HepG2 (cell line): ENCODE data around the gene PSD. TPM values are rescaled to one million over a fixed set of nuclear protein-coding genes. Genes with fewer than 3 reads are reported as not detected.

Experiments
- HIC2 ChIP-seq: sonication (generic); formaldehyde crosslinking; IDR thresholded peaks from 2 replicates; pipeline ENCODE4 v1.9.0; 2022; ENCODE audit warnings: low read depth, missing genetic modification reagents
- HMGXB3 ChIP-seq: sonication (generic); formaldehyde crosslinking; IDR thresholded peaks from 2 replicates; pipeline ENCODE4 v1.4.0; 2020; ENCODE audit warnings: missing genetic modification reagents, borderline replicate concordance
- MXD4 ChIP-seq: IDR thresholded peaks from 2 replicates; pipeline ENCODE4 v1.6.1; 2016; ENCODE audit warnings: mild to moderate bottlenecking, missing biosample characterization, missing genetic modification reagents
- PAXIP1 ChIP-seq: sonication (generic); formaldehyde crosslinking; conservative IDR thresholded peaks from 2 replicates; pipeline ENCODE4 v1.4.0; 2020; ENCODE audit warnings: mild to moderate bottlenecking, missing genetic modification reagents, moderate library complexity
- RBM22 ChIP-seq: fragments of 200-400 bp; formaldehyde crosslinking; optimal IDR thresholded peaks from 2 replicates; pipeline ENCODE3; 2017; ENCODE audit warnings: mild to moderate bottlenecking, low read length, moderate library complexity
- ZKSCAN8 ChIP-seq: IDR thresholded peaks from 2 replicates; pipeline ENCODE4 v1.6.1; 2016; ENCODE audit warnings: borderline replicate concordance, missing genetic modification reagents, missing compliant biosample characterization
- ZNF205 ChIP-seq: IDR thresholded peaks from 2 replicates; pipeline ENCODE4 v1.6.1; 2018; ENCODE audit warnings: missing biosample characterization, missing genetic modification reagents
- ZNF33B ChIP-seq: sonication (generic); formaldehyde crosslinking; IDR thresholded peaks from 2 replicates; pipeline ENCODE4 v1.5.1; 2020; ENCODE audit warnings: mild to moderate bottlenecking, missing genetic modification reagents
- ZNF883 ChIP-seq: sonication (generic); formaldehyde crosslinking; IDR thresholded peaks from 2 replicates; pipeline ENCODE4 v1.5.1; 2020; ENCODE audit warnings: mild to moderate bottlenecking, missing genetic modification reagents; ENCODE audit errors: not compliant biosample characterization
- polyA plus RNA-seq, 8 experiments: library from polyadenylated mRNA; depleted of rRNA in 3 of 8; stranded (reverse) in 7 of 8; unstranded in 1 of 8; fragments of >200 nt; fragmentation: Illumina TruSeq in 4 of 8; extraction: Trizol in 4 of 8; gene quantifications; 2 replicates each; pipeline versions ENCODE4 v1.2.1 to v1.2.3, GENCODE V29; 2011 to 2016; ENCODE audit warnings: low read depth in 4 of 8, missing spikeins in 1 of 8, mixed read lengths in 1 of 8; ENCODE audit not compliant: insufficient read depth in 1 of 8
- total RNA-seq, 5 experiments: library from RNA; depleted of rRNA; stranded (reverse); fragments of >200 nt; fragmentation: Illumina TruSeq; extraction: Trizol; gene quantifications; 2 replicates each; pipeline ENCODE4 v1.2.3, GENCODE V29; 2016; ENCODE audit warnings: low read depth in 1 of 5
- TF ChIP-seq, protein P1 (sequence below): IDR thresholded peaks from 2 replicates; pipeline ENCODE4 v1.6.1; 2016; ENCODE audit warnings: mild to moderate bottlenecking, missing biosample characterization, missing genetic modification reagents
- TF ChIP-seq, protein P2 (sequence below): sonication (generic); formaldehyde crosslinking; IDR thresholded peaks from 2 replicates; pipeline ENCODE4 v1.4.0; 2020; ENCODE audit warnings: missing genetic modification reagents, borderline replicate concordance
- TF ChIP-seq, protein P3 (sequence below): sonication (generic); formaldehyde crosslinking; IDR thresholded peaks from 2 replicates; pipeline ENCODE4 v1.5.1; 2020; ENCODE audit warnings: mild to moderate bottlenecking, missing genetic modification reagents, moderate library complexity
- TF ChIP-seq, protein P4 (sequence below): IDR thresholded peaks from 2 replicates; pipeline ENCODE4 v1.6.1; 2018; ENCODE audit warnings: missing genetic modification reagents, mild to moderate bottlenecking, missing compliant biosample characterization

Gene PSD
- total and polyA plus RNA-seq, 2 of the 13 experiments (the other 11 are each of a cell fraction or from before 2014, with no cell fraction given): 0.35 to 0.58 TPM

DNA sequence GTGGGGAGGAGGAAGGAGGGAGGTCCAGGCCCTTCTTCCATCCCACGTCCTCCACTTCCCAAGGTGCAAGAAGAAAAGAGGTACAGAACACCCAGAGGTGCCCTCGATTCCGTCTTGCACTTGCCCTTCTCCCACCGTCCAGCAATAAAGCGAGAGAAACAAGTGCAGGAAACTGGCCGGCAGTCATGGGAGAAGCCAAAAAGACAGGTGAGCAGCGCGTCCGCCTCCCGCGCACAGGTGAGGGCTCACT, 31.5 kb upstream of the PSD start (continued):
- TF ChIP-seq MXD4 (0 out of 2 replicates have a peak, but pooled peaks have one; percentile 66), HIC2 (no peak), ZKSCAN8 (CRISPR knock-in tag) (0 out of 2 replicates have a peak, but pooled peaks have one; percentile 37), ZNF883 (CRISPR knock-in tag) (no peak), HMGXB3 (CRISPR knock-in tag) (no peak), PAXIP1 (CRISPR knock-in tag) (no peak), RBM22 (peak; percentile 22), ZNF33B (no peak), ZNF205 (0 out of 2 replicates have a peak, but pooled peaks have one; percentile 28)
- TF ChIP-seq, protein P1, sequence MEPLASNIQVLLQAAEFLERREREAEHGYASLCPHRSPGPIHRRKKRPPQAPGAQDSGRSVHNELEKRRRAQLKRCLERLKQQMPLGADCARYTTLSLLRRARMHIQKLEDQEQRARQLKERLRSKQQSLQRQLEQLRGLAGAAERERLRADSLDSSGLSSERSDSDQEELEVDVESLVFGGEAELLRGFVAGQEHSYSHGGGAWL (CRISPR knock-in tag): 0 out of 2 replicates have a peak, but pooled peaks have one; percentile 43
- TF ChIP-seq, protein P2, sequence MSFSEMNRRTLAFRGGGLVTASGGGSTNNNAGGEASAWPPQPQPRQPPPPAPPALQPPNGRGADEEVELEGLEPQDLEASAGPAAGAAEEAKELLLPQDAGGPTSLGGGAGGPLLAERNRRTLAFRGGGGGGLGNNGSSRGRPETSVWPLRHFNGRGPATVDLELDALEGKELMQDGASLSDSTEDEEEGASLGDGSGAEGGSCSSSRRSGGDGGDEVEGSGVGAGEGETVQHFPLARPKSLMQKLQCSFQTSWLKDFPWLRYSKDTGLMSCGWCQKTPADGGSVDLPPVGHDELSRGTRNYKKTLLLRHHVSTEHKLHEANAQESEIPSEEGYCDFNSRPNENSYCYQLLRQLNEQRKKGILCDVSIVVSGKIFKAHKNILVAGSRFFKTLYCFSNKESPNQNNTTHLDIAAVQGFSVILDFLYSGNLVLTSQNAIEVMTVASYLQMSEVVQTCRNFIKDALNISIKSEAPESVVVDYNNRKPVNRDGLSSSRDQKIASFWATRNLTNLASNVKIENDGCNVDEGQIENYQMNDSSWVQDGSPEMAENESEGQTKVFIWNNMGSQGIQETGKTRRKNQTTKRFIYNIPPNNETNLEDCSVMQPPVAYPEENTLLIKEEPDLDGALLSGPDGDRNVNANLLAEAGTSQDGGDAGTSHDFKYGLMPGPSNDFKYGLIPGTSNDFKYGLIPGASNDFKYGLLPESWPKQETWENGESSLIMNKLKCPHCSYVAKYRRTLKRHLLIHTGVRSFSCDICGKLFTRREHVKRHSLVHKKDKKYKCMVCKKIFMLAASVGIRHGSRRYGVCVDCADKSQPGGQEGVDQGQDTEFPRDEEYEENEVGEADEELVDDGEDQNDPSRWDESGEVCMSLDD (CRISPR knock-in tag): no peak
- TF ChIP-seq, protein P3, sequence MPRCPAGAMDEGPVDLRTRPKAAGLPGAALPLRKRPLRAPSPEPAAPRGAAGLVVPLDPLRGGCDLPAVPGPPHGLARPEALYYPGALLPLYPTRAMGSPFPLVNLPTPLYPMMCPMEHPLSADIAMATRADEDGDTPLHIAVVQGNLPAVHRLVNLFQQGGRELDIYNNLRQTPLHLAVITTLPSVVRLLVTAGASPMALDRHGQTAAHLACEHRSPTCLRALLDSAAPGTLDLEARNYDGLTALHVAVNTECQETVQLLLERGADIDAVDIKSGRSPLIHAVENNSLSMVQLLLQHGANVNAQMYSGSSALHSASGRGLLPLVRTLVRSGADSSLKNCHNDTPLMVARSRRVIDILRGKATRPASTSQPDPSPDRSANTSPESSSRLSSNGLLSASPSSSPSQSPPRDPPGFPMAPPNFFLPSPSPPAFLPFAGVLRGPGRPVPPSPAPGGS (CRISPR knock-in tag): no peak
- TF ChIP-seq, protein P4, sequence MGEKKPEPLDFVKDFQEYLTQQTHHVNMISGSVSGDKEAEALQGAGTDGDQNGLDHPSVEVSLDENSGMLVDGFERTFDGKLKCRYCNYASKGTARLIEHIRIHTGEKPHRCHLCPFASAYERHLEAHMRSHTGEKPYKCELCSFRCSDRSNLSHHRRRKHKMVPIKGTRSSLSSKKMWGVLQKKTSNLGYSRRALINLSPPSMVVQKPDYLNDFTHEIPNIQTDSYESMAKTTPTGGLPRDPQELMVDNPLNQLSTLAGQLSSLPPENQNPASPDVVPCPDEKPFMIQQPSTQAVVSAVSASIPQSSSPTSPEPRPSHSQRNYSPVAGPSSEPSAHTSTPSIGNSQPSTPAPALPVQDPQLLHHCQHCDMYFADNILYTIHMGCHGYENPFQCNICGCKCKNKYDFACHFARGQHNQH (CRISPR knock-in tag): peak; percentile 59; the same call in 1 of the 2 replicates
